MCF 10A (cell line): ENCODE data around the gene TFAP2C. TPM values are rescaled to one million over a fixed set of nuclear protein-coding genes. Genes with fewer than 3 reads are reported as not detected.

Experiments
- total RNA-seq: library from RNA; stranded (reverse); gene quantifications from 2 replicates; pipeline ENCODE4 v1.2.3, GENCODE V29; 2022

Gene TFAP2C
- total RNA-seq, 1 experiment from 2014 or later = 13.2 TPM

Other genes with a start within 250 kb of the TFAP2C start
- gene AURKA, start 237.1 kb upstream of the TFAP2C start, total RNA-seq = 65.8 and 75.3 TPM in 2 replicates
- gene CSTF1, start 236.7 kb upstream of the TFAP2C start, total RNA-seq = 30.1 and 35.1 TPM in 2 replicates
- gene CASS4, start 217.0 kb upstream of the TFAP2C start, total RNA-seq = not detected in 2 replicates
- gene RTF2, start 160.7 kb upstream of the TFAP2C start, total RNA-seq = 66.4 and 72.8 TPM in 2 replicates
- 0.42 TPM in 1 of 2 replicates, not detected in the other for gene FAM209A, start 104.6 kb upstream of the TFAP2C start, total RNA-seq
- gene FAM209B, start 96.1 kb upstream of the TFAP2C start, total RNA-seq = not detected in 2 replicates